ENCODE measurements around the gene SEC11A.
"Not testable (repeated sequence)": the region's sequence is repeated elsewhere in the genome, so short reads cannot be mapped to it uniquely, and the experiment has no call there.

The SEC11A gene

GRCh38 chr15:84649706-84650105 lies 66.2 kb downstream of the SEC11A start:
- in situ Hi-C loops (cut with HindIII; ENCODE audit: low sequenced_read_pairs): no loop called here
- no peak for TF ChIP-seq CTCF (IDR thresholded peaks at IDR 0.05; ENCODE audit: low read depth, low read length, missing control alignments)
- no peak for DNase-seq (ENCODE audit: low read depth)
- H3K4me3 ChIP-seq (ENCODE audit: low read depth, low read length): no peak overlapping the region

- no peak for DNase-seq (ENCODE audit: low read depth)
- no peak for TF ChIP-seq CTCF (IDR thresholded peaks at IDR 0.05; ENCODE audit: low read depth, low read length, missing control alignments)
- H3K4me3 ChIP-seq (ENCODE audit: low read depth, low read length): no peak overlapping the region
- in situ Hi-C loops (cut with HindIII; ENCODE audit: low sequenced_read_pairs): no loop called here
Measured at GRCh38 chr15:84648539-84648938, 67.4 kb downstream of the SEC11A start.

GRCh38 chr15:84647726-84648125 lies 68.2 kb downstream of the SEC11A start:
- TF ChIP-seq CTCF (IDR thresholded peaks at IDR 0.05; ENCODE audit: low read depth, low read length, missing control alignments): no peak
- in situ Hi-C loops (cut with HindIII; ENCODE audit: low sequenced_read_pairs): no loop called here
- DNase-seq (ENCODE audit: low read depth): no peak

GRCh38 chr15:84645997-84646396 lies 69.9 kb downstream of the SEC11A start:
- no peak overlapping the region for H3K4me3 ChIP-seq (ENCODE audit: low read depth, low read length)
- no peak for DNase-seq (ENCODE audit: low read depth)
- no peak for TF ChIP-seq CTCF (IDR thresholded peaks at IDR 0.05; ENCODE audit: low read depth, low read length, missing control alignments)
- in situ Hi-C loops (cut with HindIII; ENCODE audit: low sequenced_read_pairs): no loop called here

More at GRCh38 chr15:84647726-84648125, 68.2 kb downstream of the SEC11A start:
- H3K4me3 ChIP-seq (ENCODE audit: low read depth, low read length): no peak overlapping the region

GRCh38 chr15:84645496-84645895 lies 70.4 kb downstream of the SEC11A start:
- in situ Hi-C loops (cut with HindIII; ENCODE audit: low sequenced_read_pairs): no loop called here
- H3K4me3 ChIP-seq (ENCODE audit: low read depth, low read length): no peak overlapping the region
- no peak for TF ChIP-seq CTCF (IDR thresholded peaks at IDR 0.05; ENCODE audit: low read depth, low read length, missing control alignments)
- DNase-seq (ENCODE audit: low read depth): no peak

GRCh38 chr15:84643838-84644237 lies 72.1 kb downstream of the SEC11A start:
- H3K4me3 ChIP-seq (ENCODE audit: low read depth, low read length): no peak overlapping the region
- DNase-seq (ENCODE audit: low read depth): no peak
- in situ Hi-C loops (cut with HindIII; ENCODE audit: low sequenced_read_pairs): no loop called here
- TF ChIP-seq CTCF (IDR thresholded peaks at IDR 0.05; ENCODE audit: low read depth, low read length, missing control alignments): no peak

- DNase-seq (ENCODE audit: low read depth); H3K4me3 ChIP-seq (ENCODE audit: low read depth, low read length); in situ Hi-C loops (cut with HindIII; ENCODE audit: low sequenced_read_pairs): not testable (repeated sequence)
Measured at GRCh38 chr15:84642640-84643039, 73.3 kb downstream of the SEC11A start.

- H3K4me3 ChIP-seq (ENCODE audit: low read depth, low read length); in situ Hi-C loops (cut with HindIII; ENCODE audit: low sequenced_read_pairs); DNase-seq (ENCODE audit: low read depth): not testable (repeated sequence)
Measured at GRCh38 chr15:84641871-84642270, 74.1 kb downstream of the SEC11A start.
